DMS114 treated with DMSO at 0.1 percent for 48 hours (cell line): Measurements from ENCODE around the gene HECW1.

Source experiments
- DNase-seq: peaks from one replicate; lab custom pipeline; 2025; ENCODE audit not compliant: unreplicated experiment; lab: John Stamatoyannopoulos, UW

HECW1 gene

GRCh38 chr7:43142703-43143102, 30.3 kb downstream of the HECW1 start:
- no peak for DNase-seq

GRCh38 chr7:43143918-43144589, 31.6 kb downstream of the HECW1 start:
- no peak for DNase-seq

GRCh38 chr7:43148161-43148731, 35.8 kb downstream of the HECW1 start:
- no peak for DNase-seq

GRCh38 chr7:43151076-43151475, 38.6 kb downstream of the HECW1 start:
- no peak for DNase-seq

- no peak for DNase-seq
These were observed 40.2 kb downstream of the HECW1 start for GRCh38 chr7:43152696-43153095.

GRCh38 chr7:43155636-43156035, 43.2 kb downstream of the HECW1 start:
- DNase-seq: no peak

- DNase-seq: no peak
These were observed 51.4 kb downstream of the HECW1 start for GRCh38 chr7:43163885-43164284.

GRCh38 chr7:43164757-43165156, 52.3 kb downstream of the HECW1 start:
- no peak for DNase-seq

GRCh38 chr7:43166686-43167085, 54.2 kb downstream of the HECW1 start:
- DNase-seq: no peak

GRCh38 chr7:43169076-43169475, 56.6 kb downstream of the HECW1 start:
- DNase-seq: no peak

- no peak for DNase-seq
These were observed 58.1 kb downstream of the HECW1 start for GRCh38 chr7:43170571-43170970.

GRCh38 chr7:43175570-43176200, 63.2 kb downstream of the HECW1 start:
- no peak for DNase-seq

GRCh38 chr7:43179393-43179792, 66.9 kb downstream of the HECW1 start:
- no peak for DNase-seq

- DNase-seq: no peak
These were observed 80.5 kb downstream of the HECW1 start for GRCh38 chr7:43192806-43193460.

- no peak for DNase-seq
These were observed 81.4 kb downstream of the HECW1 start for GRCh38 chr7:43193893-43194292.

- no peak for DNase-seq
These were observed 82.8 kb downstream of the HECW1 start for GRCh38 chr7:43195256-43195655.

- no peak for DNase-seq
These were observed 83.3 kb downstream of the HECW1 start for GRCh38 chr7:43195768-43196167.

GRCh38 chr7:43196379-43196778, 83.9 kb downstream of the HECW1 start:
- DNase-seq: no peak

- DNase-seq: no peak
These were observed 85.6 kb downstream of the HECW1 start for GRCh38 chr7:43198016-43198415.

GRCh38 chr7:43198599-43199090, 86.2 kb downstream of the HECW1 start:
- no peak for DNase-seq

- no peak for DNase-seq
These were observed 87.1 kb downstream of the HECW1 start for GRCh38 chr7:43199371-43200160.
